Testis (tissue), 2 donors: ENCODE measurements around the gene CCDC30.

Source experiments
- POLR2A ChIP-seq: fragments of 450-650 bp; IDR thresholded peaks from one replicate; pipeline ENCODE4 v1.6.1; 2017; ENCODE audit warnings: antibody characterized with exemption, mild to moderate bottlenecking, moderate library complexity
- TF ChIP-seq, protein P1 (sequence below), 3 experiments: fragments of 450-650 bp in 2 of 3; fragments of 200-600 bp in 1 of 3; sonication (generic) in 1 of 3; IDR thresholded peaks; one replicate each; pipeline ENCODE4 v1.5.1; 2016 to 2019; ENCODE audit warnings: antibody characterized with exemption in 3 of 3, mild to moderate bottlenecking in 2 of 3, moderate library complexity in 1 of 3

DNA sequence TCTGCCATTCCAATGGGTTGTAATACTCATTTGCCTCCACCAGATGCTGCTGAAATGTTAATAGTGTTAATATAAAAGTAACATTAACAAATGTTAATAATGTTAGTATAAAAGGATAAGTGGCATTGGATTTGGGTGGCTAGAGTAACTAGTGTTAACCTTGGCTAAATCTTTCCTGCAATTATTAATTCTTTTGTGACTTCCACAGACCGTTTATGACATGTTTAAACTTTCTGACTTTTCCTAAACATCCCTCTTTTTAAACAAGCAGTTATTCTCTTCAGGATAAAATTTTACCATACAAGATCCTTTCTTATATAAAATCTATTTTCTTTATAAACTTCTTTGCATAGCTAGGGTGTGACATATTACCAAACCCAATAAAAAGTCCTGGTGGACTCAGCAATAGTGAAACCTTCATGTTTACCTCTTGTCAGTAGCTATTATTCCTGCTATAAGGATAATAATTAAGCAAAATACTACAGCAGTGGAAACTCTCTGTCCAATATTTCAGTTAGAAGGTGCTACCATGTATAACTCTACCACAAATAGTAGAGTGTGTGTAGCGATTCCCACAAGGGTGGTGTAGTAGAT, 41.5 kb downstream of the CCDC30 start:
- TF ChIP-seq, protein P1, sequence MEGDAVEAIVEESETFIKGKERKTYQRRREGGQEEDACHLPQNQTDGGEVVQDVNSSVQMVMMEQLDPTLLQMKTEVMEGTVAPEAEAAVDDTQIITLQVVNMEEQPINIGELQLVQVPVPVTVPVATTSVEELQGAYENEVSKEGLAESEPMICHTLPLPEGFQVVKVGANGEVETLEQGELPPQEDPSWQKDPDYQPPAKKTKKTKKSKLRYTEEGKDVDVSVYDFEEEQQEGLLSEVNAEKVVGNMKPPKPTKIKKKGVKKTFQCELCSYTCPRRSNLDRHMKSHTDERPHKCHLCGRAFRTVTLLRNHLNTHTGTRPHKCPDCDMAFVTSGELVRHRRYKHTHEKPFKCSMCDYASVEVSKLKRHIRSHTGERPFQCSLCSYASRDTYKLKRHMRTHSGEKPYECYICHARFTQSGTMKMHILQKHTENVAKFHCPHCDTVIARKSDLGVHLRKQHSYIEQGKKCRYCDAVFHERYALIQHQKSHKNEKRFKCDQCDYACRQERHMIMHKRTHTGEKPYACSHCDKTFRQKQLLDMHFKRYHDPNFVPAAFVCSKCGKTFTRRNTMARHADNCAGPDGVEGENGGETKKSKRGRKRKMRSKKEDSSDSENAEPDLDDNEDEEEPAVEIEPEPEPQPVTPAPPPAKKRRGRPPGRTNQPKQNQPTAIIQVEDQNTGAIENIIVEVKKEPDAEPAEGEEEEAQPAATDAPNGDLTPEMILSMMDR (IDR thresholded peaks at IDR 0.05): no peak
- no peak for TF ChIP-seq POLR2A
